IPS-18a (cell line): ENCODE measurements around the gene DENND1A.
"Not testable (repeated sequence)": the region's sequence is repeated elsewhere in the genome, so short reads cannot be mapped to it uniquely, and the experiment has no call there.

Experiments used
- H3K27ac ChIP-seq: one replicate; pipeline ENCODE4 v1.5.1; 2013; ENCODE audit warnings: low read length
- H3K27me3 ChIP-seq: one replicate; pipeline ENCODE4 v1.6.1; 2013; ENCODE audit warnings: mild to moderate bottlenecking, low read length; ENCODE audit not compliant: control insufficient read depth, insufficient read depth
- H3K36me3 ChIP-seq: one replicate; pipeline ENCODE4 v1.6.1; 2013; ENCODE audit warnings: low read depth, low read length; ENCODE audit not compliant: control insufficient read depth
- H3K4me1 ChIP-seq: one replicate; pipeline ENCODE4 v1.6.1; 2013; ENCODE audit warnings: low read depth, low read length; ENCODE audit not compliant: control insufficient read depth
- H3K4me3 ChIP-seq: one replicate; pipeline ENCODE4 v1.5.1; 2013; ENCODE audit warnings: low read length
- H3K9ac ChIP-seq: one replicate; pipeline ENCODE4 v1.6.1; 2013; ENCODE audit warnings: mild to moderate bottlenecking, low read length, moderate library complexity
- H3K9me3 ChIP-seq: one replicate; pipeline ENCODE4 v1.6.1; 2013; ENCODE audit warnings: low read depth, low read length; ENCODE audit not compliant: control insufficient read depth

DENND1A gene

DNA sequence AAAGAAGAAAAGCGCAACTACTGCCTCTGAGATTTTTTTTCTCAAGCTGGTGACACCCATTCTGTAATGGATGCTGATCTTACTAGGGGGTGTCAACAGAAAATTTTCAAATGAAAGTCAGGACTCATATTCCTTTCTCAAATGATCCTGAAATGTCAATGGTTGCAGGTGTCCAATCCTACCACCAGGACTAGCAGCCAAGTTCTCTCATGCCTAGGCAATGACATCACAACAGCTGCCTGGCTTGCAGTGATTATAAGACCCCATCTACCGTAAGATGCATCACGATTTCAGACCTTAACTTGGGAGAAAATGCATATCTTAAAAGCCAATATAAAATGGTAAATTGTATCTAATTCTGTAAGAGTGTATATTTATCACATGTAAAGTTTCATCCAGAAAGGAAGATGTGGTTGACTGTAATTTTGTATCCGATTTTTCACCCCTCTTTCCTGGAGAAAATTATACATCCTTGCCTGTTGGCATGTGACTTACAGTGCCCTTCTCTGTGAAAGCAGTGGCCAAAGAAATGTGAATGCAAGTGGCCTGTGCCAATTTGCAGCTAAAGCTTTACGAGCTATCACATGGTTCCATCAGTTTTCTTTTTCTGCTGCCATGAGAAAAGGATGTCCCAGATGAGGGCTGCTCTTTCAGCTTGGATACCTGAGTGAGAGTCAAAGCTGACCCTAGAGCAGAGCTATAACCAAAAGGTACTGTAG lies 104.4 kb downstream of the DENND1A start:
- no peak overlapping the region for H3K4me3 ChIP-seq
- peaks cover 17% of the 10 kb centered on the region for H3K9me3 ChIP-seq
- H3K27me3 ChIP-seq, result no peaks in the 10 kb centered on the region
- H3K27ac ChIP-seq, result no peak overlapping the region
- no peaks in the 10 kb centered on the region for H3K36me3 ChIP-seq
- peaks cover 5% of the 10 kb centered on the region for H3K4me1 ChIP-seq
- no peak overlapping the region for H3K9ac ChIP-seq

DNA sequence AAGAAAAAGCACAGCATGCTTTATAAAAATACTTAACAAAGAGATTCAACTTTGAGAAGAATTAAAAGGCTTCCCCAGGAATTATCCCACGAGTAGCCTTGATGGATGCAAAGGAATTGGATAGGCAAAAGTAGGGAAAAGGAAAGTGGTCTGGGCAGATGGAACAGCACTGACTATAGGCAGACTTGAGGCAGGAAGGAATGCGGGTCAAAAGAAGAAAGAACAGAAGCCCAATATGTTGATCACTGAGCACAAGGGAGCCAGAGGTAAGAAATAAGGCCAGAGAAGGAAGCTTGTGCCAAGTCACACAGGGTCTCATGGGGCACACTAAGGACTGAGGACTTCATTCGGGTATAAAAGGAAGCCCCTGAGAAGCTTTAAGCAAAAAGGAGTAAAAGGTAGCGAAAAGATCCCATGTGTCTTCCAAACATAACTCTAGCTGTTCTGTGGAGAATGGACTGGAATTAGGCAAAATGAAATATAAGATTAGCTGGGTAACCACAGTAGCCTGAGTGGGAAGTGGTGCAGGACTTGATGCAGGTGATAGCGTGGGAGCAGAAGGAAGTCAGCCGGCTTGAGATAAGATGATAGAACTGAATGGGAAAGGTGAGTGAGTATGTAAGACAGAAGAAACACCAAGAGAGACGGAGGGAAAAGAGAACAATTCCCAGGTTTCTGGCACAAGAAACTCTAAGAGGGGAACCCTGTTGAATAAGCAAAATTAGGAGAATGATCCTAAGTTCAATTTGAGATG lies 106.6 kb downstream of the DENND1A start:
- Histone ChIP-seq H3K27ac (no peak overlapping the region), H3K27me3 (no peaks in the 10 kb centered on the region), H3K9me3 (peaks cover 7% of the 10 kb centered on the region), H3K9ac (no peak overlapping the region), H3K4me1 (peaks cover 5% of the 10 kb centered on the region), H3K36me3 (no peaks in the 10 kb centered on the region), H3K4me3 (no peak overlapping the region)

DNA sequence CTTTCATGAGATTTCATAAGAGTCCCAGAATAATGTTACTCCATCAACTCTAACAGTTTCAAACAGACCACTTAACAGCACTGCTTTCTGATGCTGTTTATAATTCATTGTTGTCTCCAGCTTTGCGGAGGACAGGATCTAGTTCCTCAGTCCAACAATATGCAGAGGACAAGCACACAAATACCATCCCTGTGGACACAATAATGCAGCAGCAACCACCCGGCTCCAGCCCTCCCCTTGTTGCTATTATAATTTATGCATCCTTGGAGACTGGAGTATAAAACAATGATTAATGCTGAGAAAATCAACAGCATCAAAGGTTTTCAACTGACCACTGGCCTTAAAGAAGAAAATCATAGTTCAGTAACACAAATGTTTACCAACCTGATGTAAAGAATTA lies 108.3 kb downstream of the DENND1A start:
- Histone ChIP-seq H3K4me1 (peaks cover 11% of the 10 kb centered on the region), H3K9me3 (no peaks in the 10 kb centered on the region), H3K27me3 (no peaks in the 10 kb centered on the region), H3K4me3 (no peak overlapping the region), H3K36me3 (no peaks in the 10 kb centered on the region), H3K27ac (no peak overlapping the region), H3K9ac (no peak overlapping the region)

DNA sequence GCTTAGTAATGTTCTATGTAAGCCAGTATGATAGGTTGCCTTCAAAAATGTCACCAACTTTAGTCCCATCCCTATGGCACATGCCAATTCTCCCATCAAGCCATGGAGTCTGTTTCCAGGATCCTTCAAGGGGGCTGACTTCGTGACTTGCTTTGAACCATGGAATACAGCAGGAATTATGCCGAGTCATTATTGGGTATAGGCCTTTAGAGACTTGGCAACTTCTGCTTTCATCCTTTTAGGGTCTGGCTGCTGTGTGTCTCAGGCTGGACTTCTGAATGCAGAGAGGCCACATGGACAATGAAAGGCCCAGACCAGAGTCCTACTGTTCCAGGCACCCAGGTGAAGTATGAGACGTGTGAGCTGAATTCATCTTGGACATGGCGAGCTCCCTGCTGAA lies 109.8 kb downstream of the DENND1A start:
- Histone ChIP-seq H3K27ac (no peak overlapping the region), H3K27me3 (no peaks in the 10 kb centered on the region), H3K4me1 (peaks cover 12% of the 10 kb centered on the region), H3K9me3 (no peaks in the 10 kb centered on the region), H3K9ac (no peak overlapping the region), H3K4me3 (no peak overlapping the region), H3K36me3 (no peaks in the 10 kb centered on the region)

DNA sequence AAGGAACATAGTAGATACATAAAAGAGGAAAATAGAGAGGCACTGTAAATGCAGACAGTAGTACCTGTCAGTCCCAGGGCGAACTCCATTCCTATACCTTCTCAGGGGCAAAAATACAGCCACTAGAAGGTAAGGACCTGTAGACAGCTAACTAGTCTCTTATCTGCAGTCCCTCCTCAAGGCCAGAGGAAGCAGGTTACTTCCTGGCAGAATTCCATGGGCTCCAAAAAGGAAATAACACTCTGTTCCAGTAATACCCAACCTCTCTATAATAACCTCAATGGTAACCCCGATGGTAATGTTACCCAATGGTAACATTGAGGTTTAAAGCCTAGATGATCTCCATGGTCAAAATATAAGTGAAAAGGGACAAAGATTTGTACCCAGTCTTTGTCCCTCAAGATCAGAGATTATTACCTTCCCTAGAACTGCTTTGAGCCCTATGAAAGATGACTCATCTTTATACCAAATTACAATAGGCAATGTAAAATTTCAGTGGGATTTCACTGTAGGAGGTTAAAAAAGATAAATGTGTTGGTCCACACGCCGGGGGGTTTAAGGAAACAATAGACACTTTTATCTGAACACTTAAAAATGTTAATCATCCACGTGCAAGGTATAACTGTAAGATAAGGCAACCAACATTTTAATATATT lies 113.0 kb downstream of the DENND1A start:
- Histone ChIP-seq H3K9ac (no peak overlapping the region), H3K27me3 (no peaks in the 10 kb centered on the region), H3K27ac (no peak overlapping the region), H3K4me1 (peaks cover 7% of the 10 kb centered on the region), H3K36me3 (no peaks in the 10 kb centered on the region), H3K4me3 (no peak overlapping the region), H3K9me3 (no peaks in the 10 kb centered on the region)

DNA sequence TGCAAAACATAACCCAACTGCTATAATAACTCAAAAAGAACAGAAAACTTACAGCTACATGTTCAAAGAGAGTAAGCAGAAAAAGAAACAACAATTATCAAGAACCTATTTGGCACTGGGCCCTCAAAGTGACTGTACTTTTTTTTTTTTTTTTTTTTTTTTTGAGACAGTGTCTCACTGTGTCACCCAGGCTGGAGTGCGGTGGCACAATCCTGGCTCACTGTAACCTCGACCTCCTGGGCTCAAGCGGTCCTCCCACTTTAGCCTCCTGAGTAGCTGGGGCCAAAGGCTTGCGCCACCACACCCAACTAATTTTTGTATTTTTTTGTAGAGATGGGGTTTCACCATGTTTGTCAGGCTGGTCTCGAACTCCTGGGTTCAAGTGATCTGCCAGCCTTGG lies 114.1 kb downstream of the DENND1A start:
- not testable (repeated sequence) for H3K9ac ChIP-seq, H3K9me3 ChIP-seq, H3K27me3 ChIP-seq, H3K4me3 ChIP-seq, H3K4me1 ChIP-seq, H3K36me3 ChIP-seq, H3K27ac ChIP-seq

DNA sequence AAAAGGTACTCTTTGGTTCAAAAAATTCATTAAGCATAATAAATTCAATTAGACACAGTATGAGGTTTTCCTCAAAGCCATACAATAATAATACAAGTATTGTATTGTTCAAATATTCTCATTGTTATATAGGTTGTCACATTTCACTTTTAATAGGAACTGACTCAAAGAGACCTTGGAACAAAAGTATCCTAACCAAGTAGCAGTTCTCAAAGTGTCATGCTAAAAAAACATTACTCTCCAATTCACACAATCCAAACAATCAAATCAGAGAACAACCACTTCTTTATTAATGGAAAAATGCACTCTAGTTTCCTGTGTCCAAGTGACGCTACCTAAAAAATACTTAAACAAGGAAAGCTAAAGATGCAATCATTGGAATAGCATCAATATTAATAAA lies 115.4 kb downstream of the DENND1A start:
- H3K27me3 ChIP-seq, result no peaks in the 10 kb centered on the region
- no peaks in the 10 kb centered on the region for H3K36me3 ChIP-seq
- no peak overlapping the region for H3K27ac ChIP-seq
- no peaks in the 10 kb centered on the region for H3K9me3 ChIP-seq
- no peak overlapping the region for H3K4me3 ChIP-seq
- H3K9ac ChIP-seq, result no peak overlapping the region
- peaks cover 7% of the 10 kb centered on the region for H3K4me1 ChIP-seq

DNA sequence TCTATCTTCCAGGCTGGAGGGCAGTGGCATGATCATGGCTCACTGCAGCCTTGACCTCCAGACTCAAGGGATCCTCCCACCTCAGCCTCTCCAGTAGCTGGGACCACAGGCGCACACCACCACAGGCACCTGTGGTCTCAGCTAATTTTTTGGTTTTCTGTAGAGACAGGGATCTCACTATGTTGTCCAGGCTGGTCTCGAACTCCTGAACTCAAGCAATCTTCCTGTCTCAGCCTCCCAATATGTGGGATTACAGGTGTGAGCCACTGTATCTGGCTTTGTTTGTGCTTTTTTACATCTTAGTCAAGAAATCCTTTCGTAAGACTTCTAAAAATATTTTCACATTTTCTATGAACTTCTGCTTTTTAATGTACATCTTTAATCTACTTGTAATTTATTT lies 116.9 kb downstream of the DENND1A start:
- Histone ChIP-seq H3K27me3 (no peaks in the 10 kb centered on the region), H3K9ac (no peak overlapping the region), H3K27ac (no peak overlapping the region), H3K36me3 (no peaks in the 10 kb centered on the region), H3K4me1 (peaks cover 7% of the 10 kb centered on the region), H3K4me3 (no peak overlapping the region), H3K9me3 (no peaks in the 10 kb centered on the region)

DNA sequence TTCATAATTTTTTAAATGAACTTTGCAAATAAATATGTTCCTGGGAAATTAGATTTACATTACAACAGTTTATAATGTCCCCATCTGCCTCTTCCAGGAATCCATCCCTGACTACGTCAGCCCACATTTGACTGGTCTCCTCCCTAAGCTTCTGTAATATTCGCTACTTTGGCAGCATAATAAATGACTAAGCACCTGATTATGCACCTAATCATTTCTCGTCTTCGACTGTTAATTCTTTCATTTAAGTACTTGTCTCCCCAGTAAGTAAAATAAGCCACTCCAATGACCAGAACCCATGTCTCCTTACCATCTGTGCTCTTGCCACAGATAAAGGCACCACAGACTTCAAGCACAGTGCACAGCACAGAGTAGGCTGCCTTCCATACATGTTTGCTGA lies 122.7 kb downstream of the DENND1A start:
- Histone ChIP-seq H3K9ac (no peak overlapping the region), H3K9me3 (no peaks in the 10 kb centered on the region), H3K27me3 (no peaks in the 10 kb centered on the region), H3K36me3 (no peaks in the 10 kb centered on the region), H3K4me3 (no peak overlapping the region), H3K4me1 (no peaks in the 10 kb centered on the region), H3K27ac (no peak overlapping the region)

DNA sequence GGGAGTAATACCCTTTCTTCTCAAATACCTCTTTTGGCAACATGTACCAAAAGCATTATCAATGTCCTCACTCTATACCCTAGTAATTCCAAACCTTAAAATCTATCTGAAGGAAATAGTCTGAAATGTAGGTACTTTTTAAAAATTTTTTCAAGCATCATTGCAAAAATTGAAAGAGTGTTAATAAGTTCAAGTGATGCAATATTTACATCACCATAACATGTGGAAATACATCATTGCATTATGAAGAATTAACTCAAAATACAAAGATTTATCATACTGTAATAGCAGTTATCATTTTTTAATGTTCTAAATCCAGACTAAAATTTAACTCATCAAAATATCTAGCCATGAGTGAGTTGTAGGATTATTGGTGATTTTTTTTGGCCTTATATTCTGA lies 123.1 kb downstream of the DENND1A start:
- H3K27ac ChIP-seq, result no peak overlapping the region

DNA sequence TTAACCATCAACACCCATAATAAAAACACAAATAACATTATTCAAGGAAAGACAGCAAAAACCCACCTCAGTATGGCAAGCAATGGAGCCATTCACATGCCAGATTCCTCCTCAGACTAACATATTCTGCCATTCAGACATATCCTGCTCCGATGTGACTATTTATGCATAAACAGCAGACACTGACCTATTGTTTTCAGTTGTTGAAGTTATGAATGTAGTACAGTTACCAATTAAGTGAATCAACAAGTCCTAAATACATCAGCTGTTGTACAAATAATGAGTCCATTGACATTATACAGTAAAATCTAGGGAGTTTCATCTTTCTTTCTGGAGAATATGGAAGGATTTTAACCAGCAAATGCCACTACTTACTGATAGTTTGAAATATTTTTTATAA lies 131.7 kb downstream of the DENND1A start:
- no peaks in the 10 kb centered on the region for H3K9me3 ChIP-seq
- no peaks in the 10 kb centered on the region for H3K36me3 ChIP-seq
- no peak overlapping the region for H3K27ac ChIP-seq
- H3K9ac ChIP-seq, result no peak overlapping the region
- H3K4me1 ChIP-seq, result peaks cover 26% of the 10 kb centered on the region
- H3K27me3 ChIP-seq, result no peaks in the 10 kb centered on the region
- H3K4me3 ChIP-seq, result no peak overlapping the region

More for the DNA sequence above, 123.1 kb downstream of the DENND1A start:
- no peaks in the 10 kb centered on the region for H3K27me3 ChIP-seq
- H3K4me3 ChIP-seq, result no peak overlapping the region
- H3K9ac ChIP-seq, result no peak overlapping the region
- H3K36me3 ChIP-seq, result no peaks in the 10 kb centered on the region
- H3K4me1 ChIP-seq, result no peaks in the 10 kb centered on the region
- H3K9me3 ChIP-seq, result no peaks in the 10 kb centered on the region
